Trophoblast cell (in vitro differentiated cells and primary cell): ENCODE data around the gene JMJD4.
A peak's percentile ranks its signal among the peaks of the same experiment; 100 is the strongest.

Experiments used
- DNase-seq, 2 donors: peaks; one replicate each; pipeline ENCODE4 v3.0.0-alpha.2; 2016
- H2AFZ ChIP-seq: 2 replicates; pipeline ENCODE4 v1.6.1; 2013; ENCODE audit warnings: low read length, moderate library complexity, mild to moderate bottlenecking; ENCODE audit not compliant: insufficient read depth, poor library complexity
- H2AK5ac ChIP-seq: 2 replicates; pipeline ENCODE4 v1.6.1; 2013; ENCODE audit warnings: mild to moderate bottlenecking, low read length
- H2BK120ac ChIP-seq: 2 replicates; pipeline ENCODE4 v1.6.1; 2013; ENCODE audit warnings: low read length, mild to moderate bottlenecking, moderate library complexity; ENCODE audit not compliant: insufficient read depth, poor library complexity
- H2BK12ac ChIP-seq: 2 replicates; pipeline ENCODE4 v1.6.1; 2013; ENCODE audit warnings: mild to moderate bottlenecking, low read length, moderate library complexity
- H2BK5ac ChIP-seq: 2 replicates; pipeline ENCODE4 v1.6.1; 2013; ENCODE audit warnings: low read length, low read depth, moderate library complexity, mild to moderate bottlenecking; ENCODE audit not compliant: poor library complexity
- H3K14ac ChIP-seq: 2 replicates; pipeline ENCODE4 v1.6.1; 2013; ENCODE audit warnings: mild to moderate bottlenecking, low read length
- H3K18ac ChIP-seq: 2 replicates; pipeline ENCODE4 v1.6.1; 2013; ENCODE audit warnings: mild to moderate bottlenecking, low read length
- H3K23ac ChIP-seq: 2 replicates; pipeline ENCODE4 v1.6.1; 2013; ENCODE audit warnings: low read length
- H3K27ac ChIP-seq: 2 replicates; pipeline ENCODE4 v1.5.1; 2013; ENCODE audit warnings: low read depth, mild to moderate bottlenecking, inconsistent platforms, low read length, moderate library complexity
- H3K27me3 ChIP-seq: 2 replicates; pipeline ENCODE4 v1.6.1; 2013; ENCODE audit warnings: inconsistent platforms, mild to moderate bottlenecking, low read length, moderate library complexity; ENCODE audit not compliant: insufficient read depth
- H3K36me3 ChIP-seq, 2 experiments: 1 replicate in 1 of 2; 2 replicates in 1 of 2; pipeline ENCODE4 v1.6.1; 2013; ENCODE audit warnings: low read length in 2 of 2, mild to moderate bottlenecking in 2 of 2, moderate library complexity in 1 of 2; ENCODE audit not compliant: insufficient read depth in 2 of 2, control insufficient read depth in 1 of 2
- H3K4ac ChIP-seq: 2 replicates; pipeline ENCODE4 v1.6.1; 2013; ENCODE audit warnings: low read depth, mild to moderate bottlenecking, low read length, moderate library complexity
- H3K4me1 ChIP-seq, 2 experiments: 1 replicate in 1 of 2; 2 replicates in 1 of 2; pipeline ENCODE4 v1.6.1; 2013; ENCODE audit warnings: low read length in 2 of 2, mild to moderate bottlenecking in 2 of 2, moderate library complexity in 1 of 2; ENCODE audit not compliant: insufficient read depth in 2 of 2, control insufficient read depth in 1 of 2
- H3K4me2 ChIP-seq: 2 replicates; pipeline ENCODE4 v1.6.1; 2013; ENCODE audit warnings: inconsistent platforms, mild to moderate bottlenecking, low read length, moderate library complexity
- H3K4me3 ChIP-seq: 2 replicates; pipeline ENCODE4 v1.5.1; 2013; ENCODE audit warnings: mild to moderate bottlenecking, low read depth, low read length, inconsistent platforms
- H3K79me1 ChIP-seq: one replicate; pipeline ENCODE4 v1.6.1; 2013; ENCODE audit warnings: low read length
- H3K79me2 ChIP-seq: 2 replicates; pipeline ENCODE4 v1.6.1; 2013; ENCODE audit warnings: low read length, mild to moderate bottlenecking; ENCODE audit not compliant: control insufficient read depth, insufficient read depth, poor library complexity
- H3K9ac ChIP-seq: 2 replicates; pipeline ENCODE4 v1.6.1; 2013; ENCODE audit warnings: mild to moderate bottlenecking, low read length
- H3K9me3 ChIP-seq: 2 replicates; pipeline ENCODE4 v1.6.1; 2013; ENCODE audit warnings: low read depth, mild to moderate bottlenecking, control low read depth, inconsistent platforms, low read length; ENCODE audit not compliant: insufficient read depth
- H4K12ac ChIP-seq: 2 replicates; pipeline ENCODE4 v1.6.1; 2013; ENCODE audit warnings: low read depth, mild to moderate bottlenecking, low read length, moderate library complexity
- H4K8ac ChIP-seq: 2 replicates; pipeline ENCODE4 v1.6.1; 2013; ENCODE audit warnings: low read depth, mild to moderate bottlenecking, low read length, moderate library complexity
- H4K91ac ChIP-seq: one replicate; pipeline ENCODE4 v1.6.1; 2013; ENCODE audit warnings: low read depth, mild to moderate bottlenecking, low read length, moderate library complexity
- WGBS: extraction: QIAGEN DNeasy Blood & Tissue Kit; methylation state at CpG from one replicate; pipeline ENCODE4 v1.1.7; 2013; ENCODE audit warnings: missing lambda C conversion rate; ENCODE audit not compliant: insufficient read length, insufficient coverage; ENCODE audit errors: extremely low coverage; 5-methylcytosine and 5-hydroxymethylcytosine counted together

The JMJD4 gene

DNA sequence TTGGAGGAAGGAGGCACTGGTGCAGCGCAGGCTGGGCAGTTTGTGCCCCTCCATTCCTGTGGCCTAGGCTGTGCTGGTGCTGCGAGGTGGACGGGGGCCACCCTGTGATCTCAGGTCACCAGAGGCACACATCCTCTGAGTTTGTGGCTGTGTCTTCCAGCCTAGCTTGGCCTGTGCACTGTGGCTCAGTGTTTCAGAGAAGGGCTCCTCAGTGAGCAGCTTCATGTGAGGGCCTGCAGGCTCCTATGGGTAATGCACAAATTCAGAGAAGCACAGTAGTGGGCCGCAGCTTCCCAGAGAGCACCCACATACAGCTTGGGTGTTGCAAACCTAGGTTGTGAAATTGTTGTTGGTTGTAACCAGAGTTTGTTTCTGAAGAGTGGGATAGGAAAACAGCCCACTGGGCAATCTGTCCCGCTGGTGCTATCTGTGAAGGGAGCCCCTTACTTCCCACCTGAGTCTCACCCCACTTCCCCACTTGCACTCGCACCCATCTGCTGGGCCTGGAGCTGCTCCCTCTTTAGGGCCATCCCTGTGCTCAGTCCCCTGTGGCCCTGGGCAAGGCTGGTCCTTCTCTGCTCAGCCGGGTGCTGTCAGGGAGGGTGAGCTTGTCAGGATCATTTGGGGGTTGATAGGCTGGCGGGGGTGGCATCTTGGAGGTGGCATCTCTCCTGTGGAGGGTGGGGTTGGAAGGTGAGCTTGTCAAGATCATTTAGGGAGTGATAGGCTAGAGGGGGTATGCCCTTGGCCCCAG lies 30.3 kb upstream of the JMJD4 start:
- Histone ChIP-seq H3K18ac (no peak overlapping the region), H2BK120ac (no peak overlapping the region), H2AK5ac (peak overlapping the region; percentile 31), H3K4me3 (no peak overlapping the region), H3K9ac (no peak overlapping the region), H3K23ac (no peak overlapping the region), H2BK12ac (no peak overlapping the region), H3K36me3 (peaks cover 36 to 56% of the 10 kb centered on the region in 2 experiments), H3K4me2 (no peak overlapping the region), H4K91ac (no peak overlapping the region), H3K4me1 (peaks cover 15 to 33% of the 10 kb centered on the region in 2 experiments), H4K12ac (no peak overlapping the region), H2AFZ (no peak overlapping the region), H4K8ac (no peak overlapping the region), H3K79me2 (peaks cover 2% of the 10 kb centered on the region), H3K9me3 (peaks cover 3% of the 10 kb centered on the region), H2BK5ac (no peak overlapping the region), H3K14ac (peak overlapping the region; percentile 22), H3K79me1 (peaks cover 7% of the 10 kb centered on the region), H3K27me3 (no peaks in the 10 kb centered on the region), H3K4ac (no peak overlapping the region), H3K27ac (no peak overlapping the region)
- no CpG with 5 or more reads among the region's 8 CpGs for WGBS
- no peak for DNase-seq

GRCh38 chr1:227764019-227764391 lies 28.9 kb upstream of the JMJD4 start:
- Histone ChIP-seq H3K79me1 (peaks cover 13% of the 10 kb centered on the region), H3K27me3 (no peaks in the 10 kb centered on the region), H3K4ac (no peak overlapping the region), H3K23ac (no peak overlapping the region), H3K79me2 (peaks cover 2% of the 10 kb centered on the region), H4K8ac (no peak overlapping the region), H3K4me2 (no peak overlapping the region), H3K9me3 (peaks cover 3% of the 10 kb centered on the region), H4K91ac (no peak overlapping the region), H2AFZ (no peak overlapping the region), H4K12ac (no peak overlapping the region), H2BK5ac (no peak overlapping the region), H3K36me3 (peaks cover 36 to 54% of the 10 kb centered on the region in 2 experiments), H2AK5ac (no peak overlapping the region), H3K9ac (no peak overlapping the region), H2BK120ac (no peak overlapping the region), H2BK12ac (no peak overlapping the region), H3K18ac (no peak overlapping the region), H3K4me1 (peaks cover 27 to 46% of the 10 kb centered on the region in 2 experiments), H3K27ac (peak overlapping the region; percentile 89), H3K4me3 (no peak overlapping the region), H3K14ac (no peak overlapping the region)
- DNase-seq, result peak; percentile 98 to 99
- WGBS, result no CpG with 5 or more reads among the region's 7 CpGs

- peaks cover 2% of the 10 kb centered on the region for H3K79me2 ChIP-seq
- peak overlapping the region; percentile 67 for H2BK12ac ChIP-seq
These were observed 28.3 kb upstream of the JMJD4 start for GRCh38 chr1:227763246-227764018.

DNA sequence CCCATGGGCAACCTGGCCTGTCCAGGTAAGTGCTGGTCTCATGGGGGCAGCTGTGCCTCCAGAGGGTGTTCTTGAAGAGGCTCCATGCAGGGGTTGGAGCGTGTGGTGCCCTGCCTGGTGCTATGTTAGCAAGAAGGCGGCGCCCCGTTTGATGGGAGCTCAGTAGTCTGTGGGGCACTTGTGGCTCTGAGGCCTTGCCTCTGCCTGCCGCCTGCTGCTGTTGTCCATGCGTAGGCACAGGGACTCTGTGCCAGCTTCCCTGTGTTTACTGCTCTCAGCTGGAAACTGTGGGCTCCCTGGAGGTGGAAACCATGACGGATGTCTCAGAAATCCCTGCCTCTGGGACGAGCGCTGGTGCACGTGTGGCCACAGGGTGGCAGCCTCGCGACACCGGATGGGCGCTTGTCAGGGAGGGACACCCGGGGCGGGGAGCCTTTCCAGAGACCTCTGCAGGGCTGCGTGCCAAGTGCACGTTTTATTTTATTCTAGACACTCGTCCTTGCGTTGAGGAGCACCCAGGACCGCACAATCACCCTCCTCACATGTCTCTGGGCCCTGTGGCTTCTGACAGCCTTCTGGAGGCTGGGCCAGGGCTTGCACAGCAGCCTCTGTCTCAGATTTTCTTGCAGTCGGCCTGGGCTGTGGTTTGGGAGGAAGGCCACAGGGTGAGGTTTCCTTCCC lies 27.3 kb upstream of the JMJD4 start:
- no CpG with 5 or more reads among the region's 22 CpGs for WGBS
- H3K23ac ChIP-seq, result no peak overlapping the region
- no peak overlapping the region for H2BK120ac ChIP-seq
- H4K12ac ChIP-seq, result no peak overlapping the region
- no peak overlapping the region for H4K91ac ChIP-seq
- peak overlapping the region; percentile 10 for H2AK5ac ChIP-seq
- H3K79me2 ChIP-seq, result peaks cover 2% of the 10 kb centered on the region
- H3K9ac ChIP-seq, result no peak overlapping the region
- no peak overlapping the region for H3K4ac ChIP-seq
- no peak overlapping the region for H3K4me3 ChIP-seq
- H3K18ac ChIP-seq, result no peak overlapping the region
- no peak overlapping the region for H3K14ac ChIP-seq
- no peak overlapping the region for H3K27ac ChIP-seq
- peaks cover under 1% of the 10 kb centered on the region for H3K9me3 ChIP-seq
- peaks cover 28 to 40% of the 10 kb centered on the region in 2 experiments for H3K36me3 ChIP-seq
- peak overlapping the region; percentile 2 for H2BK12ac ChIP-seq
- H3K79me1 ChIP-seq, result peaks cover 14% of the 10 kb centered on the region
- no peak overlapping the region for H2BK5ac ChIP-seq
- DNase-seq, result peak; percentile 80 to 88
- H3K27me3 ChIP-seq, result no peaks in the 10 kb centered on the region
- H3K4me1 ChIP-seq, result peaks cover 39 to 58% of the 10 kb centered on the region in 2 experiments
- no peak overlapping the region for H4K8ac ChIP-seq
- no peak overlapping the region for H3K4me2 ChIP-seq
- H2AFZ ChIP-seq, result no peak overlapping the region

More at GRCh38 chr1:227763246-227764018, 28.3 kb upstream of the JMJD4 start:
- Histone ChIP-seq H2BK5ac (peak overlapping the region; percentile 63), H3K4me2 (no peak overlapping the region), H3K4ac (peak overlapping the region; percentile 9), H3K23ac (no peak overlapping the region), H2AFZ (no peak overlapping the region), H4K91ac (peak overlapping the region; percentile 78), H3K4me3 (peak overlapping the region; percentile 42), H4K8ac (peak overlapping the region; percentile 32), H3K9ac (peak overlapping the region; percentile 31), H3K27me3 (no peaks in the 10 kb centered on the region), H3K79me1 (peaks cover 14% of the 10 kb centered on the region), H3K4me1 (peaks cover 32 to 50% of the 10 kb centered on the region in 2 experiments), H3K14ac (peak overlapping the region; percentile 65), H2BK120ac (peak overlapping the region; percentile 67), H3K9me3 (peaks cover 3% of the 10 kb centered on the region), H2AK5ac (peak overlapping the region; percentile 65), H3K27ac (peak overlapping the region; percentile 89), H3K18ac (peak overlapping the region; percentile 76), H4K12ac (no peak overlapping the region), H3K36me3 (peaks cover 34 to 48% of the 10 kb centered on the region in 2 experiments)
- no peak for DNase-seq
- no CpG with 5 or more reads among the region's 16 CpGs for WGBS
